T47D (cell line): ENCODE measurements around the gene SNAPC2.

Source experiments
- DNase-seq, 2 experiments: peaks; one replicate each; pipeline versions ENCODE4 v3.0.0 to v3.0.0-alpha.2; 2011 to 2012; ENCODE audit warnings: low read depth in 1 of 2, low spot score in 1 of 2
- JUND ChIP-seq: IDR thresholded peaks from 2 replicates; pipeline ENCODE4 v1.6.1; 2012; ENCODE audit warnings: low read depth
- in situ Hi-C: cut with HindIII; loops from 2 replicates; pipeline ENCODE4 v1.10.0; 2016; ENCODE audit warnings: low sequenced_read_pairs, low pct_unique_long_range_greater_than_20kb

SNAPC2 gene

GRCh38 chr19:7898967-7899366 is 21.2 kb upstream of the SNAPC2 start:
- no peak for TF ChIP-seq JUND
- in situ Hi-C loops: no loop called here
- no peak for DNase-seq

- DNase-seq: no peak
- in situ Hi-C loops: no loop called here
These were observed 20.3 kb upstream of the SNAPC2 start for GRCh38 chr19:7899751-7900378.

GRCh38 chr19:7900401-7900870 is 19.7 kb upstream of the SNAPC2 start:
- in situ Hi-C loops: no loop called here
- no peak for TF ChIP-seq JUND
- DNase-seq: no peak

More at GRCh38 chr19:7899751-7900378, 20.3 kb upstream of the SNAPC2 start:
- TF ChIP-seq JUND: no peak

- DNase-seq: no peak
- in situ Hi-C loops: no loop called here
These were observed 19.2 kb upstream of the SNAPC2 start for GRCh38 chr19:7900931-7901330.

GRCh38 chr19:7901337-7901736 is 18.8 kb upstream of the SNAPC2 start:
- DNase-seq: no peak
- in situ Hi-C loops: no loop called here
- TF ChIP-seq JUND: no peak

More at GRCh38 chr19:7900931-7901330, 19.2 kb upstream of the SNAPC2 start:
- TF ChIP-seq JUND: no peak

- peak in 1 of 2 experiments; percentile 50 for DNase-seq
- in situ Hi-C loops: no loop called here
- TF ChIP-seq JUND: no peak
These were observed 17.3 kb upstream of the SNAPC2 start for GRCh38 chr19:7902796-7903243.

- no peak for TF ChIP-seq JUND
- DNase-seq: peak; percentile 90 to 98
- in situ Hi-C loops: no loop called here
These were observed 16.7 kb upstream of the SNAPC2 start, which contains the start of gene MAP2K7 for GRCh38 chr19:7903244-7904073. MAP2K7 (plus strand) TSS chr19:7903877; CDS start chr19:7903945, 68 bp downstream.

GRCh38 chr19:7904074-7905020 is 15.8 kb upstream of the SNAPC2 start:
- in situ Hi-C loops: no loop called here
- peak; percentile 23 to 40 for DNase-seq

GRCh38 chr19:7905268-7905667 is 14.9 kb upstream of the SNAPC2 start:
- in situ Hi-C loops: no loop called here
- no peak for DNase-seq
- TF ChIP-seq JUND: no peak

More at GRCh38 chr19:7904074-7905020, 15.8 kb upstream of the SNAPC2 start:
- no peak for TF ChIP-seq JUND

GRCh38 chr19:7905859-7906258 is 14.3 kb upstream of the SNAPC2 start:
- no peak for DNase-seq
- no peak for TF ChIP-seq JUND
- in situ Hi-C loops: no loop called here

- no peak for TF ChIP-seq JUND
- no peak for DNase-seq
- in situ Hi-C loops: no loop called here
These were observed 13.0 kb upstream of the SNAPC2 start for GRCh38 chr19:7907122-7907521.

GRCh38 chr19:7907544-7907943 is 12.6 kb upstream of the SNAPC2 start:
- in situ Hi-C loops: no loop called here
- DNase-seq: no peak
- no peak for TF ChIP-seq JUND
